B cell (primary cell): ENCODE measurements around the gene MAFF. TPM values are rescaled to one million over a fixed set of nuclear protein-coding genes. Genes with fewer than 3 reads are reported as not detected.

Experiments
- ATAC-seq: fragments of 200-7000 bp; cut with Tn5 transposase; one replicate; pipeline ENCODE4 v1.10.0; 2021; ENCODE audit warnings: low read depth, mild to moderate bottlenecking, moderate number of reproducible peaks, moderate library complexity
- CTCF ChIA-PET: fragments of 350-600 bp; sonication (Branson Sonifier 250); formaldehyde crosslinking; loops from one replicate; lab custom pipeline; 2021; ENCODE audit warnings: antibody characterized with exemption, inconsistent platforms; lab: Charles Lee
- POLR2A ChIA-PET: fragments of 350-600 bp; sonication (Branson Sonifier 250); formaldehyde crosslinking; loops from one replicate; lab custom pipeline; 2021; ENCODE audit warnings: antibody characterized with exemption; lab: Charles Lee
- DNase-seq: peaks from one replicate; pipeline ENCODE4 v3.0.0; 2013
- H2AFZ ChIP-seq: 2 replicates; pipeline ENCODE4 v1.6.1; 2012; ENCODE audit warnings: mild to moderate bottlenecking, low read depth, low read length; ENCODE audit not compliant: insufficient read depth, poor library complexity, severe bottlenecking
- H3K27ac ChIP-seq, 2 donors: 1 replicate in 1 of 2; 2 replicates in 1 of 2; pipeline ENCODE4 v1.5.1; 2012 to 2013; ENCODE audit warnings: low read length in 2 of 2, mild to moderate bottlenecking in 2 of 2, moderate library complexity in 1 of 2
- H3K27me3 ChIP-seq, 4 experiments: fragments of 200-600 bp in 1 of 4; sonication (generic) in 1 of 4; replicated peaks in 1 of 4; 1 replicate in 2 of 4; 2 replicates in 2 of 4; pipeline versions ENCODE4 v1.6.1 to v1.7.0; 2013 to 2016; ENCODE audit warnings: low read length in 3 of 4, mild to moderate bottlenecking in 2 of 4, mixed read lengths in 1 of 4, moderate library complexity in 1 of 4; ENCODE audit not compliant: insufficient read depth in 4 of 4, control insufficient read depth in 3 of 4; ENCODE audit errors: control extremely low read depth in 1 of 4
- H3K36me3 ChIP-seq, 2 experiments: replicated peaks in 1 of 2; 1 replicate in 1 of 2; 2 replicates in 1 of 2; pipeline versions ENCODE4 v1.6.1 to v1.7.1; 2013; ENCODE audit warnings: low read length in 1 of 2; ENCODE audit not compliant: insufficient read depth in 2 of 2, control insufficient read depth in 1 of 2; ENCODE audit errors: control extremely low read depth in 1 of 2, extremely low read depth in 1 of 2
- H3K4me1 ChIP-seq, 2 donors: fragments of 200-600 bp in 1 of 2; sonication (generic) in 1 of 2; 1 replicate in 1 of 2; 2 replicates in 1 of 2; pipeline versions ENCODE4 v1.5.1 to v1.6.1; 2013 to 2017; ENCODE audit warnings: low read length in 2 of 2; ENCODE audit not compliant: control insufficient read depth in 2 of 2, insufficient read depth in 2 of 2
- H3K4me2 ChIP-seq: replicated peaks from 2 replicates; pipeline ENCODE3; 2012; ENCODE audit warnings: mild to moderate bottlenecking, low read depth, low read length; ENCODE audit not compliant: poor library complexity, severe bottlenecking
- H3K4me3 ChIP-seq, 5 experiments: fragments of 200-600 bp in 1 of 5; sonication (generic) in 1 of 5; 1 replicate in 3 of 5; 2 replicates in 2 of 5; pipeline versions ENCODE4 v1.5.1 to v1.7.0; 2011 to 2016; ENCODE audit warnings: low read length in 4 of 5, mild to moderate bottlenecking in 4 of 5, low read depth in 2 of 5, control low read depth in 1 of 5, moderate library complexity in 1 of 5; ENCODE audit not compliant: insufficient read depth in 1 of 5; ENCODE audit errors: control extremely low read depth in 1 of 5, extremely low read depth in 1 of 5
- H3K79me2 ChIP-seq: fragments of 200-600 bp; sonication (generic); one replicate; pipeline ENCODE4 v1.6.0; 2016; ENCODE audit warnings: low read length; ENCODE audit not compliant: control insufficient read depth, insufficient read depth
- H3K9ac ChIP-seq: fragments of 200-600 bp; sonication (generic); 2 replicates; pipeline ENCODE4 v1.6.1; 2017; ENCODE audit warnings: mild to moderate bottlenecking, low read length, moderate library complexity
- H3K9me3 ChIP-seq, 3 donors: one replicate each; pipeline versions ENCODE4 v1.6.1 to v1.7.1; 2013; ENCODE audit warnings: low read length in 2 of 3; ENCODE audit not compliant: control insufficient read depth in 2 of 3, insufficient read depth in 1 of 3; ENCODE audit errors: control extremely low read depth in 1 of 3
- H4K20me1 ChIP-seq: 2 replicates; pipeline ENCODE4 v1.6.0; 2012; ENCODE audit warnings: mild to moderate bottlenecking, low read length; ENCODE audit not compliant: insufficient read depth, control insufficient read depth, poor library complexity, severe bottlenecking
- H3K27ac Mint-ChIP-seq: one replicate; pipeline ENCODE4 v1.8.0; 2021; ENCODE audit warnings: mixed read lengths
- H3K27me3 Mint-ChIP-seq: one replicate; pipeline ENCODE4 v1.8.0; 2021; ENCODE audit warnings: mixed read lengths
- H3K4me1 Mint-ChIP-seq: one replicate; pipeline ENCODE4 v1.8.0; 2021; ENCODE audit warnings: mixed read lengths
- H3K4me3 Mint-ChIP-seq: one replicate; pipeline ENCODE4 v1.8.0; 2021; ENCODE audit warnings: mixed read lengths
- H3K9me3 Mint-ChIP-seq: one replicate; pipeline ENCODE4 v1.8.0; 2022; ENCODE audit warnings: mixed read lengths; ENCODE audit not compliant: insufficient read depth
- CTCF ChIP-seq: fragments of 200-600 bp; IDR thresholded peaks from one replicate; pipeline ENCODE4 v1.8.0; 2022; ENCODE audit warnings: antibody characterized with exemption, mild to moderate bottlenecking
- EZH2 ChIP-seq: IDR thresholded peaks from 2 replicates; pipeline ENCODE4 v1.6.1; 2012; ENCODE audit warnings: borderline replicate concordance, low read depth, mild to moderate bottlenecking, moderate library complexity, low read length; ENCODE audit not compliant: insufficient read depth, poor library complexity, severe bottlenecking
- WGBS: methylation state at CpG from one replicate; pipeline ENCODE4 v1.1.5; 2013; ENCODE audit warnings: missing lambda C conversion rate; ENCODE audit not compliant: insufficient coverage; 5-methylcytosine and 5-hydroxymethylcytosine counted together
- intact Hi-C: fragments of 100-400 bp; cut with micrococcal nuclease; formaldehyde crosslinking; loops from one replicate; pipeline ENCODE4 v1.10.0; 2022
- polyA plus RNA-seq: library from polyadenylated mRNA; depleted of rRNA; stranded (reverse); fragments of >200 nt; gene quantifications from 2 replicates; pipeline ENCODE4 v1.2.3, GENCODE V29; 2012
- total RNA-seq, 2 donors: library from RNA; stranded (reverse); fragments of 120-200 nt in 1 of 2; gene quantifications; 1 replicate in 1 of 2; 2 replicates in 1 of 2; pipeline versions ENCODE4 v1.2.3 to v1.2.4, GENCODE V29; 2013 to 2022

MAFF gene
- total and polyA plus RNA-seq, 2 donors (not counting 1 experiment from before 2014, with no cell fraction given): 5.3 to 18.0 TPM

GRCh38 chr22:38262051-38262795 is 60.4 kb downstream of the MAFF start:
- ChIA-PET POLR2A (no interaction called here), CTCF (interaction anchor here (0.6 to 1.5 kb wide), 7 partner anchors 7 to 310 kb away, joined by 3 to 4 read pairs (median 3); no protein-coding TSS in a partner anchor)
- H4K20me1 ChIP-seq: peaks cover 5% of the 10 kb centered on the region
- H3K4me1 ChIP-seq: peaks cover 3 to 26% of the 10 kb centered on the region in 2 donors
- peaks cover 17% of the 10 kb centered on the region for H3K79me2 ChIP-seq
- Mint-ChIP-seq H3K27me3 (no peaks in the 10 kb centered on the region), H3K4me3 (no peak overlapping the region), H3K9me3 (no peaks in the 10 kb centered on the region), H3K4me1 (peaks cover 37% of the 10 kb centered on the region), H3K27ac (peak overlapping the region; percentile 33)
- H2AFZ ChIP-seq: no peak overlapping the region
- no peaks in the 10 kb centered on the region for H3K36me3 ChIP-seq
- H3K9ac ChIP-seq: no peak overlapping the region
- no peaks in the 10 kb centered on the region for H3K9me3 ChIP-seq
- DNase-seq (peak; percentile 53), ATAC-seq (peak; percentile 24)
- intact Hi-C loops: loop anchor here (1.0 kb wide), 1 partner anchor 91 kb away; no protein-coding TSS in a partner anchor
- TF ChIP-seq CTCF (peak; percentile 30), EZH2 (no peak)
- no peaks in the 10 kb centered on the region for H3K27me3 ChIP-seq
- H3K4me3 ChIP-seq: no peak overlapping the region
- no peak overlapping the region for H3K4me2 ChIP-seq
- no peak overlapping the region for H3K27ac ChIP-seq
- 75% methylated on average over 16 of the region's 20 CpGs for WGBS

DNA sequence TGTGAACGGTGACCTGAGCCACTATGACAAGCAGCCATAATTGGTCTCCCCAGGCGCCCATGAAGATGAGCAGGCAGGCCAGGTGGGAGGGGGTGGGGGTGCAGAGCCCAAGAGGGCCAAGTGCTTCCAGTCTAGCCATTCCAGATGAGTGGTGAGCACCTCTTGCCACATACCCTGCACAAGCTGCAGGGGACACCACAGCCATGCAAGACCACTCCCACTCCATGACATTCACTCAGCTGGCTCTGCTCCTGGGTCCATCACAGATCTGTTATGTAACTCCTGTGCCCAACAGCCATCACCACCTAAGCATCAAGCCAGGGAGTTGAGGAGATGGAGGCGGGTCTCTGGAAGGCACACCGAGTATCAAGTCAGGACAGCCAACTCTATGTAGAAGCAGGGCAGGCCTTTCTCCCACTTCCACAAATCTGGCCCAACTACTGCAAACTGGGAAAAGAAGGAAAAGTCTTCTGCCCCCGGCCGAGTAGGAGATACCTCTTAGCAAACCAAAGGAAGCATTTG is 62.6 kb downstream of the MAFF start:
- 95% methylated on average over 4 of the region's 6 CpGs for WGBS
- no peak overlapping the region for H3K27ac ChIP-seq
- no peak overlapping the region for H3K4me2 ChIP-seq
- no peaks in the 10 kb centered on the region for H3K9me3 ChIP-seq
- no peaks in the 10 kb centered on the region for H3K27me3 ChIP-seq
- Mint-ChIP-seq H3K4me3 (no peak overlapping the region), H3K9me3 (no peaks in the 10 kb centered on the region), H3K27ac (no peak overlapping the region), H3K4me1 (peaks cover 42% of the 10 kb centered on the region), H3K27me3 (no peaks in the 10 kb centered on the region)
- no peak overlapping the region for H3K9ac ChIP-seq
- ATAC-seq: no peak
- ChIA-PET CTCF (interaction anchor here (0.6 to 1.1 kb wide), 2 partner anchors 47 to 883 kb away, joined by 3 read pairs; no protein-coding TSS in a partner anchor), POLR2A (no interaction called here)
- no peak overlapping the region for H3K4me3 ChIP-seq
- peaks cover 2 to 22% of the 10 kb centered on the region in 2 donors for H3K4me1 ChIP-seq
- no peaks in the 10 kb centered on the region for H3K36me3 ChIP-seq
- intact Hi-C loops: no loop called here
- no peak for DNase-seq
- TF ChIP-seq CTCF (no peak), EZH2 (no peak)
- H2AFZ ChIP-seq: no peak overlapping the region
- peaks cover 21% of the 10 kb centered on the region for H3K79me2 ChIP-seq
- peaks cover 5% of the 10 kb centered on the region for H4K20me1 ChIP-seq
